Right lobe of liver (tissue), 6 donors: ENCODE measurements around the gene DLG1. TPM values are rescaled to one million over a fixed set of nuclear protein-coding genes. Genes with fewer than 3 reads are reported as not detected.

Experiments used
- ATAC-seq, 4 donors: fragments of 200-7000 bp; cut with Tn5 transposase; one replicate each; pipeline ENCODE4 v1.9.1; 2020; ENCODE audit warnings: mild to moderate bottlenecking in 4 of 4, moderate library complexity in 4 of 4
- DNase-seq, 3 donors: peaks; one replicate each; pipeline ENCODE4 v3.0.0-alpha.2; 2020
- H3K27ac ChIP-seq, 3 donors: fragments of 200-600 bp; one replicate each; pipeline ENCODE4 v1.8.0; 2022
- H3K27me3 ChIP-seq, 2 donors: fragments of 200-600 bp; one replicate each; pipeline ENCODE4 v1.8.0; 2022
- H3K36me3 ChIP-seq, 4 donors: fragments of 200-600 bp; sonication (generic) in 1 of 4; one replicate each; pipeline versions ENCODE4 v1.5.1 to v1.8.0; 2017 to 2022; ENCODE audit warnings: control low read depth in 1 of 4
- H3K4me1 ChIP-seq, 4 donors: fragments of 200-600 bp; sonication (generic) in 1 of 4; one replicate each; pipeline versions ENCODE4 v1.5.1 to v1.8.0; 2017 to 2022; ENCODE audit warnings: control low read depth in 1 of 4
- H3K4me3 ChIP-seq, 3 donors: fragments of 200-600 bp; one replicate each; pipeline ENCODE4 v1.8.0; 2022
- H3K9me3 ChIP-seq, 4 donors: fragments of 200-600 bp; sonication (generic) in 1 of 4; one replicate each; pipeline versions ENCODE4 v1.5.1 to v1.8.0; 2017 to 2022; ENCODE audit warnings: control low read depth in 1 of 4
- POLR2A ChIP-seq: fragments of 450-650 bp; IDR thresholded peaks from one replicate; pipeline ENCODE4 v1.6.1; 2017; ENCODE audit warnings: antibody characterized with exemption, mild to moderate bottlenecking
- whole genome bisulfite sequencing: methylation state at CpG from one replicate; pipeline ENCODE4 v1.1.6; 2018; ENCODE audit warnings: low coverage, low lambda C conversion rate; ENCODE audit not compliant: insufficient coverage; ENCODE audit errors: missing lambda C conversion rate; 5-methylcytosine and 5-hydroxymethylcytosine counted together
- intact Hi-C, 2 donors: fragments of 100-400 bp; cut with DNase I; formaldehyde crosslinking; loops; one replicate each; pipeline versions ENCODE4 v1.11.2 to v1.14.1; 2022
- total RNA-seq, 6 experiments: library from RNA; depleted of rRNA in 2 of 6; stranded (reverse); fragments of >200 nt in 2 of 6; fragmentation: NEBNext Ultra II Directional in 3 of 6; extraction: Animal tissue kit (Norgen Biotek cat#: 25700) in 3 of 6; gene quantifications; one replicate each; pipeline versions ENCODE4 v1.1.0 to v1.2.4, GENCODE V29; 2016 to 2023
- TF ChIP-seq, protein P1 (sequence below), 4 donors: fragments of 200-600 bp in 3 of 4; fragments of 450-650 bp in 1 of 4; IDR thresholded peaks; one replicate each; pipeline versions ENCODE4 v1.5.1 to v1.8.0; 2016 to 2022; ENCODE audit warnings: antibody characterized with exemption in 4 of 4, mild to moderate bottlenecking in 2 of 4
- donor health status: DM: no; HTN: yes; CAD: no.
- donor health status: DM: no; HTN: no; CAD: no.
- donor health status: DM: no; HTN: no; CAD: no.
- donor health status: DM: no; HTN: yes; CAD: no.
- donor health status: DM: no; HTN: yes; CAD: no.

The DLG1 gene
- total RNA-seq, 6 experiments from 2014 or later, result 36.1 to 50.2 (median 44.2) TPM

DNA sequence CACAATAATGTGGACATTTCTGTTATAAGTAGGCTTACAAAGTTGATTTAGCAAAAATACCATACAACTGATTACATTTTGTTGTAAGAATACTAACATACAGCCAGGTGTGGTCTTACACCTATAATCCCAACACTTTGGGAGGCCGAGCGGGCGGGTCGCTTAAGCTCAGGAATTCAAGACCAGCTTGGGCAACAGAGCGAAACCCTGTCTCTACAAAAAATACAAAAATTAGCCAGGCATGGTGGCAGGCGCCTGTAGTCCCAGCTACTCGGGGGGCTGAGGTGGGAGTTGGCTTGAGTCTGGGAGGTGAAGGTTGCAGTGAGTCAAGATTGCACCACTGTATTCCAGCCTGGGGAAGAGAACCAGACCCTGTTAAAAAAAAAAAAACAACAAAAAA is 67.1 kb downstream of the DLG1 start:
- Histone ChIP-seq H3K27me3 (no peaks in the 10 kb centered on the region), H3K4me1 (peaks cover 0 to 48% (median 20%) of the 10 kb centered on the region in 4 donors), H3K36me3 (no peaks in the 10 kb centered on the region), H3K9me3 (no peaks in the 10 kb centered on the region), H3K27ac (no peak overlapping the region), H3K4me3 (no peak overlapping the region)
- no peak for ATAC-seq
- intact Hi-C loops, result no loop called here
- 98% methylated on average over 6 of the region's 7 CpGs for WGBS
- DNase-seq, result no peak
- TF ChIP-seq, protein P1, sequence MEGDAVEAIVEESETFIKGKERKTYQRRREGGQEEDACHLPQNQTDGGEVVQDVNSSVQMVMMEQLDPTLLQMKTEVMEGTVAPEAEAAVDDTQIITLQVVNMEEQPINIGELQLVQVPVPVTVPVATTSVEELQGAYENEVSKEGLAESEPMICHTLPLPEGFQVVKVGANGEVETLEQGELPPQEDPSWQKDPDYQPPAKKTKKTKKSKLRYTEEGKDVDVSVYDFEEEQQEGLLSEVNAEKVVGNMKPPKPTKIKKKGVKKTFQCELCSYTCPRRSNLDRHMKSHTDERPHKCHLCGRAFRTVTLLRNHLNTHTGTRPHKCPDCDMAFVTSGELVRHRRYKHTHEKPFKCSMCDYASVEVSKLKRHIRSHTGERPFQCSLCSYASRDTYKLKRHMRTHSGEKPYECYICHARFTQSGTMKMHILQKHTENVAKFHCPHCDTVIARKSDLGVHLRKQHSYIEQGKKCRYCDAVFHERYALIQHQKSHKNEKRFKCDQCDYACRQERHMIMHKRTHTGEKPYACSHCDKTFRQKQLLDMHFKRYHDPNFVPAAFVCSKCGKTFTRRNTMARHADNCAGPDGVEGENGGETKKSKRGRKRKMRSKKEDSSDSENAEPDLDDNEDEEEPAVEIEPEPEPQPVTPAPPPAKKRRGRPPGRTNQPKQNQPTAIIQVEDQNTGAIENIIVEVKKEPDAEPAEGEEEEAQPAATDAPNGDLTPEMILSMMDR (IDR thresholded peaks at IDR 0.05), result no peak
- no peak for TF ChIP-seq POLR2A

DNA sequence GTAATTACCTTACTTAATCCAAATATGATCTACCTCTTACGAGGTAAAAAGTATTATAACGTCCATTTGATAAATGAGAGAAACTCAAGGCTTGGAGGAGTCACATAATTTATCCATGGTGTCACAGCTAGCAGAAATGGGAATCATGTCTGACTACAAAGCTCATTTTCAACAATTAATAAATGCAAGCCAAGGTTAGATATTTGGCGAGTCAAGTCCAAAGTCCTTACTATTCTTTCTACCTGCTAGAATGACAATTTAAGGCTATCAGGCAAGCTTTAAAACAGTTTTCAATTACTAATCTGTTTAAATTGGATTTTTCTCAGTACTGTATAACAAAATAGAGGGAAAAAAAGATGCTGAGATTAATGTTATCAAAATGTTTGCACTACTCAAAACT is 68.6 kb downstream of the DLG1 start:
- Histone ChIP-seq H3K27me3 (no peaks in the 10 kb centered on the region), H3K4me3 (no peak overlapping the region), H3K9me3 (no peaks in the 10 kb centered on the region), H3K27ac (no peak overlapping the region), H3K4me1 (peaks cover 0 to 35% (median 16%) of the 10 kb centered on the region in 4 donors), H3K36me3 (no peaks in the 10 kb centered on the region)
- ATAC-seq, result peak in 3 of 4 donors; percentile 45 to 67 (median 56)
- 49% methylated on average over 3 of the region's 3 CpGs for WGBS
- intact Hi-C loops, result no loop called here
- no peak for DNase-seq
- no peak for TF ChIP-seq POLR2A
- TF ChIP-seq, protein P1 (IDR thresholded peaks at IDR 0.05), result no peak

DNA sequence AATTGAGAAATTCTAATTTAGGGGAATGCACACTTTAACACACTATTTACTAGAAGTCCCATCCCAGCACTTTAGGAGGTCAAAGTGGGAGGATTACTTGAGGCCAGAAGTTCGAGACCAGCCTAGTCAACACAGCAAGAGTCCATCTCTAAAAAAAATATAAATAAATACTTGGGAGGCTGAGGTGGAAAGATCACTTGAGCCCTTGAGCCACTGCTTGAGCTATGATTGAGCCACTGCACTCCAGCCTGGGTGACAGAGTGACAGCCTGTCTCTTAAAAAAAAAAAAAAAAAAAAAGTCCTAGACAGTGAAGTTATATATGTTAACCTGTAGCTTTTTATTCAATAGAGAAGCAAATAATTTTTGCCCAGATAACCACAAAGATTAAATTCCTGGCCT is 69.2 kb downstream of the DLG1 start:
- H3K4me1 ChIP-seq, result peaks cover 0 to 31% (median 14%) of the 10 kb centered on the region in 4 donors
- 67% methylated on average over 1 of the region's 1 CpG for WGBS
- no peak for DNase-seq
- no peaks in the 10 kb centered on the region for H3K27me3 ChIP-seq
- no peaks in the 10 kb centered on the region for H3K9me3 ChIP-seq
- intact Hi-C loops, result no loop called here
- ATAC-seq, result peak in 1 of 4 donors; percentile 18
- H3K27ac ChIP-seq, result no peak overlapping the region
- TF ChIP-seq, protein P1 (IDR thresholded peaks at IDR 0.05), result no peak
- TF ChIP-seq POLR2A, result no peak
- no peaks in the 10 kb centered on the region for H3K36me3 ChIP-seq
- no peak overlapping the region for H3K4me3 ChIP-seq

DNA sequence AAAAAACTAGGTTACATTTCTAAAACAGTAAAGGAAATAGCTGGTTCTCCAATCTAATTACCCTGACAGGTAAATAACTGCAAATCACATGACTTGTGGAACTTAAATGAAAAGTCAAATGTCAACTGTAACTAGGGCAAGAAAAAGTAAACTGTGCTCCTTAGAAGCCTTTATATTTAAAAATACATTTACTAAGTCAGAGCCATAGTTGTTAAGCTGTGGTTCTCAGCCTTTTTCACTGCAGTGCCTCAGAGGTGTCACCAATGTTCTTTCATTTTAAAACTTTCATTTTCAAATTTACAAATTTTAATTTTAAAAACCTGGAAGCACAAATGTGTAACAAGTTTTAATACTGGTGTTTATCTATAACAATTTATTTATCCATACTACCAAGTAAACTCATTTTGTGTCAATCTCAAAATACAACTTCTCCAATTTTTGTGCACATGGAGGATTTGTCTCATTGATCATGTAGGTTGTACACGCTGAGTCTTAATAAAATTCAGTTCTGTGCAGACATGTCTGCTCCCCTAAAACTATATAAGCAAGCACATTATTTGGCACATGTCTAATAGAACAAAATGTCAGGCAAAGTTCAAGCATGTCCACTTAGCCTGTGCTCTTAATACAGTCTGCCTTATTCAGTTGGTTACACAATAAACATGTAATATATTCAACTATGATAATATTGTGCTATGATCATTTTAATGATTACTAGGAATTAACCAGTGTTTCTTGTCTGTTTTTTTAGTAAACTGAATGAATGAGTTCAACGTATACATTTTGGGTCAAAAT is 70.4 kb downstream of the DLG1 start:
- Histone ChIP-seq H3K27me3 (no peaks in the 10 kb centered on the region), H3K4me3 (no peak overlapping the region), H3K27ac (no peak overlapping the region), H3K4me1 (peaks cover 0 to 34% (median 16%) of the 10 kb centered on the region in 4 donors), H3K36me3 (no peaks in the 10 kb centered on the region), H3K9me3 (no peaks in the 10 kb centered on the region)
- ATAC-seq (peak; percentile 19 to 50 (median 36)), DNase-seq (no peak)
- intact Hi-C loops, result no loop called here
- WGBS, result 86% methylated on average over 2 of the region's 2 CpGs
- TF ChIP-seq, protein P1 (IDR thresholded peaks at IDR 0.05), result no peak
- TF ChIP-seq POLR2A, result no peak
